D721Med (cell line): ENCODE data around the gene BRINP1.

ENCODE experiments used
- DNase-seq: peaks from one replicate; pipeline ENCODE4 v3.0.0; 2011; ENCODE audit warnings: low spot score; ENCODE audit not compliant: insufficient read length
- FAIRE-seq: peaks from 2 replicates; lab custom pipeline; 2011; peaks lifted over from hg19 to GRCh38; lab: Jason Lieb, UNC
- CTCF ChIP-seq: IDR thresholded peaks from 2 replicates; pipeline ENCODE4 v1.5.1; 2012; ENCODE audit warnings: mild to moderate bottlenecking, control low read depth; ENCODE audit not compliant: insufficient read depth; ENCODE audit errors: missing control alignments

BRINP1 gene

GRCh38 chr9:119278171-119278570, 91.1 kb downstream of the BRINP1 start:
- TF ChIP-seq CTCF = no peak
- DNase-seq = no peak
- FAIRE-seq = no peak

DNA sequence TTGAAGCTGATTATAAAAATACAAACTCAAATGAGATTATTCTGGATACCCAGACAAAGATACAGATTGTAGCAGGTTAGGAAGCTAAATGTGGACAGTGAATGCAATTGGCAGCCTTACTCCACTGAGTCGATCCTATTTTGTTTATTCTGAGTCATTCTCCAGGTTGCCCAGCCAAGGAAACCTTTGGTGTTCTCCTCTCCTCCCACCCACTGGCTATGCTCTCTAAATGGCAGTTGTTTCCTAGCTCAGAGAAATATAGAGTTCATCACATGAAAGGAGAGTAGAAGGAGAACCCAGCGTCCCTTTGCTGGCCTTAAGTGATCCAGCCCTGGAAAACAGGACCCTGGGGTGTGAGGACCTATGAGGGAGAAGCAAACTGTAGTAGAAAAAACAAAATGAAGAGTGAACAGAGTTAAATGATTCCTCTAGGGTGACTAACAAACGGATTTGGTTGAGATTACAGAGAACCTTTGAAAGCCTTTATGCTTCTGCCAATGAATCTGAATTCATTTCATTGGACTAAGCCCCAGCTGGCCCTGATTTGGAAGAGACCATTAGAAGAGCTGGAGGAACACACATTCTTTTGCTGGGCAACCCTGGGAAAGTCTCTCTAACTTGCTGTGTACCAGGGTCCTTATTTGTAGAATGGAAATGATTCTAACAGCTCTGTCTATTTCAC, 95.1 kb downstream of the BRINP1 start:
- FAIRE-seq = no peak
- TF ChIP-seq CTCF = no peak
- no peak for DNase-seq

DNA sequence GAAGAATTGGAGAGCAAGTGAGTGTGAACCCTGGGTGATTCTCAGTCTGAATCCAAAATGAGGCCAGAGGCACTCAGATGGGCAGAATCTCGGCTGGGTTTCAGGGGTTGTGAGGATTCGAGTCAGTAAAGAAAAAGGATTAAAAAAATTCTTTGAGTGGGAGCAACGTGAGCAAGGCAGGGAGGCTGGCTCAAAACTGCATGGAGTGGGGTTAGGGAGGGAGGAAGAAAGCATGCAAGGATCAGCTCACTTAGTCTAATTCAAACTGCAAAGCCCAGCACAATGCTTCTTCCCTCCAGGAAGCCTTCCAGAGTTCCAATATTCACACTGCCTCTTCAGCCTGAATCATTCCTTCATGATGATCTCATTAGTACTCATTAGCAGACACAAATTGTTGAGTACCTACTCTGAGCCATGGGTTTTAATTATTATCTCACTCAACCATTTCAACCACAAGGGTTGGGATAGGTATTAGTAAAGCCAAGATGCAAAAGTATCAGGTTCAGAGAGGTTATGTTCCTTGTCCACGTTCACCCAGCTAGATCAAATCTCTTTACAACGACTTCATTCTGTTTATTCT, 95.8 kb downstream of the BRINP1 start:
- TF ChIP-seq CTCF = no peak
- FAIRE-seq (no peak), DNase-seq (no peak)

DNA sequence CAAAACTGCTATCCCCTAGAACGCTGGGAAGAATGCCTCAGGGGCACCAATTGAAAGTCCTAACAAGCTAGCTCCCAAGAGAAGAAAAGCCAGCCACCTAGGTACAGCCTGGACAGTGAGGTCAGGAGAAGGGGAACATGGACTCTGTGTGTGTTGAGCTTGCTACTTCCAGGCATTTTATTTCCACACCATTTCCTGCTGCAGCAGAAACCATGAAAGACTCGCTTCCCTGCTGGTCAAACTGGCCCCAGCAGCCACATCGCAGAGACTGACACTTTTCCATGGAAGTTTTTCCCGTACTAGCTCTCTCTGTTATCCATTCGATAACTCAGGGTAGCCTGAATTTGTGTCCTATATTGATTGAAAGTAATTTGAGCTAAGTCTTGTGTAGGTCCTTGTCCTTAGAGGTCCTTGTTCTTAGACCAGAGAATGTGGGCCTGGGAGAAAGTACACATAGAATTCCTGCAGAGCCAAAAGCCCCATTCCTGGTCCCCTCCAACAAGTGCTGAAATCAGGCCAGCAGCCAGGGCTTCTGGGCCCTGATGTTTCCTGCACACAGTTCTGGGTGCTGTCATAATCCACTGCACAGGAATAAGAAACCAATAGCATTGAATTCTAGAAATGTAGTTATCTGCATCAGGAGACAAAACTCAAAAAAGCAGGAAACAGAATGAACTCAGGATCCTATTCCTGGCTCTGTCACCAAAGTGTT, 96.6 kb downstream of the BRINP1 start:
- FAIRE-seq (no peak), DNase-seq (no peak)
- TF ChIP-seq CTCF = no peak

DNA sequence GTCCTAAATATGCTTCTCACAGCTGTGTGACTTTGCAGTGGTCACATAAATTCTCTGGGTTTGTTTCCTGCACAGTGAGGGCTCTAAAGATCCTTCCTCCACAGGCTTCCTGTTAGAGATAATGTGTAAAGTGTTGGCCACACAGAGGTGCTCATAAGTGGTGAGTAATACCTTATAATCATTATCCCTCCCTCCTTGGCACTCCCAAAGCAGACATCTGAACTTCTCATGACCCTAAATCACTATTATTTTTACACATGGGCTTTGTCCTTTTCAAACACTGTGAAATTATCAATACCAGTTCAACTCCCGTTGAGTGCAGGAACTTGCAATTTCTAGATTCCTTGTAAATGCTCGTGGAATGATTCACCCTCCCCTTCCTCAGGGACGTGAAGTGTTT, 100.2 kb downstream of the BRINP1 start:
- TF ChIP-seq CTCF = no peak
- FAIRE-seq (no peak), DNase-seq (no peak)

GRCh38 chr9:119264165-119264564, 105.1 kb downstream of the BRINP1 start:
- TF ChIP-seq CTCF = no peak
- no peak for FAIRE-seq

DNA sequence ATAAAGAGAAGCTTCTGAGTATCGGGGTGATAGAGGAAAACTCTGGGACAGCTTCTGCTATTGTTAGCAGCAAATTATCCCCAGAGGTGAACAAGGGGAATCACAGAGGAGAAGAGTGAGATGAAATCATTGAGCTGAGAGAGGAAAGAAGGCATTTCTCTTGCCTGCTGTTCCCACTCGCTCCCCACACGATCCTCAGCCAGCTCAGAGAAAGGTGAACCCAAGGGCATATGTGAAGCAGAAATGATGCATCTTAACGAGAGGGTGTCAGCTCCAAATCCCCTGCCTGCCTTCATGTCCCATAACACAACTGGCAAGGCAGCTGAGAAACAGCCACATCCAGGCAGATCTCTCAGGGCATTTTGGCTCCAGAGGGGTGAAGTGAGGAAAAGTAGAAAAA, 111.6 kb downstream of the BRINP1 start:
- DNase-seq (no peak), FAIRE-seq (no peak)
- TF ChIP-seq CTCF = no peak

More at GRCh38 chr9:119264165-119264564, 105.1 kb downstream of the BRINP1 start:
- no peak for DNase-seq
